HL-60 (cell line): ENCODE data around the gene CAMSAP2.

ENCODE experiments used
- CTCF ChIP-seq: IDR thresholded peaks from one replicate; pipeline ENCODE4 v1.5.1; 2011; ENCODE audit warnings: low read length, control low read depth, inconsistent platforms; ENCODE audit not compliant: insufficient read depth
- POLR2AphosphoS5 ChIP-seq: IDR thresholded peaks from 2 replicates; pipeline ENCODE4 v1.6.1; 2012; ENCODE audit warnings: low read depth
- REST ChIP-seq: IDR thresholded peaks from 2 replicates; pipeline ENCODE4 v1.6.1; 2012; ENCODE audit warnings: low read depth; ENCODE audit not compliant: insufficient replicate concordance

GRCh38 chr1:200885623-200886402, 147.1 kb downstream of the CAMSAP2 start:
- TF ChIP-seq CTCF (no peak), REST (no peak), POLR2AphosphoS5 (no peak)
